Astrocyte (in vitro differentiated cells and primary cell): ENCODE results near the gene ACADS. TPM values are rescaled to one million over a fixed set of nuclear protein-coding genes. Genes with fewer than 3 reads are reported as not detected.

ENCODE experiments used
- DNase-seq: peaks from one replicate; pipeline ENCODE4 v3.0.0-alpha.2; 2010; ENCODE audit warnings: low read depth
- FAIRE-seq: peaks from 2 replicates; lab custom pipeline; 2011; peaks lifted over from hg19 to GRCh38; lab: Jason Lieb, UNC
- H2AFZ ChIP-seq: 2 replicates; pipeline ENCODE4 v1.6.0; 2012; ENCODE audit warnings: low read depth, low read length, inconsistent platforms
- H3K27ac ChIP-seq: 2 replicates; pipeline ENCODE4 v1.5.1; 2011; ENCODE audit warnings: low read depth, low read length, inconsistent platforms
- H3K27me3 ChIP-seq: 2 replicates; pipeline ENCODE4 v1.6.0; 2011; ENCODE audit warnings: low read length, inconsistent platforms; ENCODE audit not compliant: insufficient read depth
- H3K36me3 ChIP-seq: 2 replicates; pipeline ENCODE4 v1.5.1; 2011; ENCODE audit warnings: low read length, inconsistent platforms; ENCODE audit not compliant: insufficient read depth
- H3K4me1 ChIP-seq: 2 replicates; pipeline ENCODE4 v1.5.1; 2011; ENCODE audit warnings: low read length, inconsistent platforms; ENCODE audit not compliant: insufficient read depth
- H3K4me2 ChIP-seq: 2 replicates; pipeline ENCODE4 v1.6.0; 2012; ENCODE audit warnings: low read length, inconsistent platforms
- H3K4me3 ChIP-seq: 2 replicates; pipeline ENCODE4 v1.5.1; 2011; ENCODE audit warnings: low read depth, mild to moderate bottlenecking, low read length, inconsistent platforms; ENCODE audit not compliant: insufficient read depth
- H3K79me2 ChIP-seq: 2 replicates; pipeline ENCODE4 v1.6.0; 2012; ENCODE audit warnings: mild to moderate bottlenecking, low read length, inconsistent platforms; ENCODE audit not compliant: insufficient read depth
- H3K9ac ChIP-seq: 2 replicates; pipeline ENCODE4 v1.6.0; 2012; ENCODE audit warnings: mild to moderate bottlenecking, low read length, inconsistent platforms
- H3K9me3 ChIP-seq: 2 replicates; pipeline ENCODE4 v1.5.1; 2012; ENCODE audit warnings: low read depth, mild to moderate bottlenecking, low read length, inconsistent platforms; ENCODE audit not compliant: insufficient read depth
- H4K20me1 ChIP-seq: 2 replicates; pipeline ENCODE4 v1.6.0; 2012; ENCODE audit warnings: low read length, inconsistent platforms; ENCODE audit not compliant: insufficient read depth
- H3K27ac Mint-ChIP-seq: one replicate; pipeline ENCODE4 v1.8.0; 2021; ENCODE audit warnings: mild to moderate bottlenecking, mixed read lengths; ENCODE audit not compliant: unreplicated experiment
- H3K27me3 Mint-ChIP-seq: one replicate; pipeline ENCODE4 v1.8.0; 2021; ENCODE audit warnings: low read depth, mixed read lengths; ENCODE audit not compliant: unreplicated experiment
- H3K36me3 Mint-ChIP-seq: one replicate; pipeline ENCODE4 v1.8.0; 2021; ENCODE audit warnings: low read depth, mixed read lengths; ENCODE audit not compliant: unreplicated experiment
- H3K4me1 Mint-ChIP-seq: one replicate; pipeline ENCODE4 v1.8.0; 2021; ENCODE audit warnings: low read depth, mixed read lengths; ENCODE audit not compliant: unreplicated experiment
- H3K4me3 Mint-ChIP-seq: one replicate; pipeline ENCODE4 v1.8.0; 2021; ENCODE audit warnings: mild to moderate bottlenecking, moderate library complexity, mixed read lengths; ENCODE audit not compliant: unreplicated experiment
- H3K9me3 Mint-ChIP-seq: one replicate; pipeline ENCODE4 v1.8.0; 2021; ENCODE audit warnings: mild to moderate bottlenecking, mixed read lengths; ENCODE audit not compliant: unreplicated experiment
- EZH2 ChIP-seq: IDR thresholded peaks from 2 replicates; pipeline ENCODE4 v1.6.1; 2012; ENCODE audit warnings: mild to moderate bottlenecking, low read length, inconsistent platforms; ENCODE audit not compliant: insufficient read depth
- total RNA-seq: library from RNA; stranded (reverse); gene quantifications from 2 replicates; pipeline ENCODE4 v1.2.1, GENCODE V29; 2021
- TF ChIP-seq, protein P1 (sequence below): IDR thresholded peaks from 2 replicates; pipeline ENCODE4 v1.5.1; 2011; ENCODE audit warnings: low read depth, mild to moderate bottlenecking, inconsistent platforms, low read length, moderate library complexity; ENCODE audit not compliant: insufficient read depth

Gene ACADS
- total RNA-seq, 1 donor from 2014 or later = 2.8 TPM

DNA sequence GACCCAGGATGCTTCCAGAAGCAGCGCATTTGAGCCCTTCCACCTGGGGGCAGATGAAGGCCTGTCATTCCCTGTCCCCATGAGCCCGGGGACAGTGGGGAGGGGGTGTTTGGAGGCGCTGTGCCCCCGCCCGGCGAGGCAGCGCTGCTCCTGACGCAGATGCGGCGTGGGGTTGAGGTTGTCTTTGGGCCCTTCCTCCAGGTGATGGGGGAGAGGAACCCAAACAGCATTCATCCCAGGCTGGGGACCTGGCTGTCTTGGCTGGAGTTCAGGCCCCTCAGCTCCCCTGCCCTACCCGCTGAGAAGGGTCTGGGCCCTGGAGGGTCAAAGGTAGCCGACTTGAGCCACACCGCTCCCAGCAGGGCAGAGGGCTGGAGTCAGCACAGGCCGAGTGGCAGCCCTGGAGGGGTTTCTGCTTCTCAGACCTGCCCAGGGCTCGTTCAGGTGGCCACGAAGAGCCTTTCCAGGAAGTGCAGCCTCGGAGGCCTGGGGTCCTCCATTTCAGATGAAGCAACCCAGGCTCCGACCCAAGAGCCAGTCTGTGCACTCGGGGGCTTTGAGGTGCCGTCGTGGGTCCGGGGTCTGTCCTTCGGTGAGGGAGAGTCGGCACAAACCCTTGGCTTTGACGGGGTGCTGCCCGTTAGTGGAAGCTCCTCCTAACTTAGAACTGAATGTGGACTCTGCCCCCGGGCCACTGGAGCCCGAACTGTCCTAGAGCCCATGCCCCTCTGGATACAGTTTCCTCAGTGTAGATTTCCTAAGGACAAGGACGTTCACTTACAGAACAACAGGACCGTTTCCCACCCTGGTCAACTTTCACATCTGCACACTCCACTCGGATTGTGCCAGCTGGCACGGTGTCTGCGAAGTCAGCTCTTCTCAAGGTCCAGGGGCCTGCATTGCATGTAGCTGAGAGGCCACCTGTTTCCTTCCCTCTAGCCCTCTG, 16.1 kb downstream of the ACADS start:
- H3K27ac ChIP-seq = no peak overlapping the region
- H3K79me2 ChIP-seq = no peaks in the 10 kb centered on the region
- no peaks in the 10 kb centered on the region for H4K20me1 ChIP-seq
- FAIRE-seq = no peak
- no peaks in the 10 kb centered on the region for H3K9me3 Mint-ChIP-seq
- H3K36me3 ChIP-seq = no peaks in the 10 kb centered on the region
- DNase-seq = no peak
- H3K27me3 ChIP-seq = no peaks in the 10 kb centered on the region
- no peak overlapping the region for H3K4me3 ChIP-seq
- no peak overlapping the region for H3K4me2 ChIP-seq
- H2AFZ ChIP-seq = no peak overlapping the region
- no peak overlapping the region for H3K4me3 Mint-ChIP-seq
- H3K27ac Mint-ChIP-seq = no peak overlapping the region
- no peaks in the 10 kb centered on the region for H3K4me1 Mint-ChIP-seq
- H3K27me3 Mint-ChIP-seq = no peaks in the 10 kb centered on the region
- no peaks in the 10 kb centered on the region for H3K36me3 Mint-ChIP-seq
- no peak for TF ChIP-seq EZH2
- TF ChIP-seq, protein P1, sequence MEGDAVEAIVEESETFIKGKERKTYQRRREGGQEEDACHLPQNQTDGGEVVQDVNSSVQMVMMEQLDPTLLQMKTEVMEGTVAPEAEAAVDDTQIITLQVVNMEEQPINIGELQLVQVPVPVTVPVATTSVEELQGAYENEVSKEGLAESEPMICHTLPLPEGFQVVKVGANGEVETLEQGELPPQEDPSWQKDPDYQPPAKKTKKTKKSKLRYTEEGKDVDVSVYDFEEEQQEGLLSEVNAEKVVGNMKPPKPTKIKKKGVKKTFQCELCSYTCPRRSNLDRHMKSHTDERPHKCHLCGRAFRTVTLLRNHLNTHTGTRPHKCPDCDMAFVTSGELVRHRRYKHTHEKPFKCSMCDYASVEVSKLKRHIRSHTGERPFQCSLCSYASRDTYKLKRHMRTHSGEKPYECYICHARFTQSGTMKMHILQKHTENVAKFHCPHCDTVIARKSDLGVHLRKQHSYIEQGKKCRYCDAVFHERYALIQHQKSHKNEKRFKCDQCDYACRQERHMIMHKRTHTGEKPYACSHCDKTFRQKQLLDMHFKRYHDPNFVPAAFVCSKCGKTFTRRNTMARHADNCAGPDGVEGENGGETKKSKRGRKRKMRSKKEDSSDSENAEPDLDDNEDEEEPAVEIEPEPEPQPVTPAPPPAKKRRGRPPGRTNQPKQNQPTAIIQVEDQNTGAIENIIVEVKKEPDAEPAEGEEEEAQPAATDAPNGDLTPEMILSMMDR = no peak
- H3K9ac ChIP-seq = no peak overlapping the region
- no peaks in the 10 kb centered on the region for H3K4me1 ChIP-seq
- H3K9me3 ChIP-seq = no peaks in the 10 kb centered on the region

DNA sequence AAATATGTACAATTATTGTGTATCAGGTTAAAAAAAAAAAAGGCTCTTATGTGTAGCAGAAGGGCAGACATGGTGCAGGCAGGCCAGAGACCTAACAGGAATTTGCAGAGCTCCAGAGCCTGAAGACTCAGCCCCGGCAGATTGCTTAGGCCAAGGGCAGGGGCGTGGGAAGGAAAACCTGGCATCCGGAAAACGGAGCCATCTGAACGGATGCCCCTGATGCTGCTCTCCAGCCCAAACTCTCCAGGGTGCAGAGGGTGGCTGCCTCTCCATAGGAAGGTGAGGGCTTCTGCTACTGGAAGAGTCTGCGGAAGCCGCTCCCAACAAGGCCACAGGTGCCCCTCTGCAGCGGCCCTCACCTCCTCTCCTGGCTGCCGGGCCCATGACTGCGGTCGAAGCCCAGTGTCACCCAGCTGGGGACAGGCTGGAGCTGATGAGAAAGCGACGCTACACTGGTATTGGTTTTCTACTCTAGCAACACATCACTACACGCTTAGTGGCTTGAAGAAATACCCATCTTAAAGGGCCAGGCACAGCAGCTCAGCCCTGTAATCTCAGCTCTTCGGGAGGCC, 19.4 kb downstream of the ACADS start:
- Histone ChIP-seq H3K4me1 (no peaks in the 10 kb centered on the region), H3K79me2 (no peaks in the 10 kb centered on the region), H3K9ac (no peak overlapping the region), H3K4me3 (no peak overlapping the region), H3K9me3 (no peaks in the 10 kb centered on the region), H3K4me2 (no peak overlapping the region), H3K27ac (no peak overlapping the region), H3K36me3 (no peaks in the 10 kb centered on the region), H2AFZ (no peak overlapping the region), H3K27me3 (no peaks in the 10 kb centered on the region), H4K20me1 (no peaks in the 10 kb centered on the region)
- DNase-seq (no peak), FAIRE-seq (no peak)
- H3K27me3 Mint-ChIP-seq = no peaks in the 10 kb centered on the region
- no peaks in the 10 kb centered on the region for H3K9me3 Mint-ChIP-seq
- no peaks in the 10 kb centered on the region for H3K4me1 Mint-ChIP-seq
- no peak overlapping the region for H3K4me3 Mint-ChIP-seq
- TF ChIP-seq, protein P1 = no peak
- TF ChIP-seq EZH2 = no peak
- no peak overlapping the region for H3K27ac Mint-ChIP-seq
- H3K36me3 Mint-ChIP-seq = peaks cover 2% of the 10 kb centered on the region
